Adrenal gland (tissue), 12 donors: ENCODE data around the gene ABAT. TPM values are rescaled to one million over a fixed set of nuclear protein-coding genes. Genes with fewer than 3 reads are reported as not detected.

ENCODE experiments used
- DNase-seq, 7 donors: peaks; one replicate each; pipeline ENCODE4 v3.0.0-alpha.2; 2019 to 2020
- H3K27ac ChIP-seq, 5 donors: fragments of 200-600 bp; sonication (generic) in 4 of 5; 1 replicate in 3 of 5; 2 replicates in 2 of 5; pipeline versions ENCODE4 v1.5.1 to v1.8.0; 2016 to 2020; ENCODE audit warnings: mild to moderate bottlenecking in 1 of 5
- H3K27me3 ChIP-seq: fragments of 200-600 bp; 2 replicates; pipeline ENCODE4 v1.8.0; 2021
- H3K36me3 ChIP-seq, 2 donors: fragments of 200-600 bp; replicated peaks in 1 of 2; 1 replicate in 1 of 2; 2 replicates in 1 of 2; pipeline versions ENCODE4 v1.5.1 to v1.8.0; 2018 to 2022
- H3K4me1 ChIP-seq, 2 donors: fragments of 200-600 bp; replicated peaks in 1 of 2; 1 replicate in 1 of 2; 2 replicates in 1 of 2; pipeline versions ENCODE4 v1.5.1 to v1.8.0; 2018 to 2021
- H3K4me3 ChIP-seq, 4 donors: fragments of 200-600 bp; sonication (generic) in 3 of 4; one replicate each; pipeline ENCODE4 v1.5.1; 2016 to 2018
- H3K9me3 ChIP-seq, 3 donors: fragments of 200-600 bp; sonication (generic) in 1 of 3; replicated peaks in 1 of 3; 1 replicate in 2 of 3; 2 replicates in 1 of 3; pipeline versions ENCODE4 v1.5.1 to v1.8.0; 2016 to 2021
- POLR2A ChIP-seq, 2 donors: fragments of 450-650 bp; IDR thresholded peaks; one replicate each; pipeline ENCODE4 v1.6.1; 2017; ENCODE audit warnings: antibody characterized with exemption in 2 of 2, mild to moderate bottlenecking in 2 of 2, moderate library complexity in 1 of 2
- WGBS, 4 donors: extraction: QIAGEN DNeasy Blood & Tissue Kit in 2 of 4; methylation state at CpG; one replicate each; pipeline versions ENCODE4 v1.1.5 to v1.1.7; 2013 to 2017; 5-methylcytosine and 5-hydroxymethylcytosine counted together
- intact Hi-C, 2 donors: fragments of 100-400 bp; cut with DNase I; formaldehyde crosslinking; loops; one replicate each; pipeline versions ENCODE4 v1.14.1 to v1.15.0; 2022 to 2023
- polyA plus RNA-seq, 3 donors: library from polyadenylated mRNA; stranded (reverse); fragments of 200-250 nt in 2 of 3; fragments of 350-450 nt in 1 of 3; fragmentation: Illumina TruSeq in 1 of 3; extraction: RNeasy Lipid Tissue Mini Kit (QIAGEN cat#74804) in 1 of 3; gene quantifications; one replicate each; pipeline ENCODE4 v1.2.3, GENCODE V29; 2013 to 2014
- total RNA-seq, 9 donors: library from RNA; depleted of rRNA in 4 of 9; stranded (reverse); fragments of >200 nt in 4 of 9; fragments of 120-200 nt in 1 of 9; fragmentation: NEBNext Ultra II Directional in 1 of 9; extraction: Animal tissue kit (Norgen Biotek cat#: 25700) in 1 of 9; gene quantifications; one replicate each; pipeline versions ENCODE4 v1.1.0 to v1.2.4, GENCODE V29; 2013 to 2023
- TF ChIP-seq, protein P1 (sequence below), 6 experiments: fragments of 450-650 bp in 4 of 6; fragments of 200-600 bp in 2 of 6; sonication (generic) in 1 of 6; IDR thresholded peaks; 1 replicate in 5 of 6; 2 replicates in 1 of 6; pipeline versions ENCODE4 v1.5.1 to v1.8.0; 2016 to 2021; ENCODE audit warnings: antibody characterized with exemption in 6 of 6, mild to moderate bottlenecking in 2 of 6, moderate library complexity in 1 of 6
- donor health status: healthy with polysubstance abuse.
- donor health status: Bipolar disorder and iron deficiency.
- donor health status: DM: yes; HTN: yes; CAD: no.
- donor health status: DM: no; HTN: no; CAD: no.
- donor health status: DM: no; HTN: no; CAD: no.
- donor health status: DM: yes; HTN: yes; CAD: no.

The ABAT gene
- total and polyA plus RNA-seq, 12 donors: 12.1 to 89.2 (median 28.5) TPM

DNA sequence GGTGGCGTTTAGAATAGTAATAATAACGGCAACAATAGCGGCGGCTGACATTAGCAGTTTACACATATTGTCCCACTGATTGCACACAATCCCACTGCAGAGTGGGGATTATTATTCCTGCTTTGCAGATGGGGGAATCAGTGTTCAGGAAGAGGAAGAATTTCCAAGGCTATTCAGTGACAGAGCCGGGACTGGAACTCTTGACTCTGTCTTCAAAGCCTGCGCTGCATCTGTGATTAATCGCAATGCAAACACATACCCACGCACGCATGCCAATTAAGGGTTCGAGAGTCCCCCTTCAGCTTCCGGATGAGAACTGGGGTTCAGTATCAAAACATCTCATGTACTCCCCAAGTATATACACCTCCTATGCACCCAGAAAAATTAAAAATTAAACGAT is 93.9 kb downstream of the ABAT start:
- Histone ChIP-seq H3K36me3 (no peaks in the 10 kb centered on the region), H3K27ac (no peak overlapping the region), H3K27me3 (no peaks in the 10 kb centered on the region), H3K4me1 (no peaks in the 10 kb centered on the region), H3K9me3 (no peaks in the 10 kb centered on the region), H3K4me3 (no peak overlapping the region)
- intact Hi-C loops: no loop called here
- TF ChIP-seq POLR2A (IDR thresholded peaks at IDR 0.05): no peak
- TF ChIP-seq, protein P1, sequence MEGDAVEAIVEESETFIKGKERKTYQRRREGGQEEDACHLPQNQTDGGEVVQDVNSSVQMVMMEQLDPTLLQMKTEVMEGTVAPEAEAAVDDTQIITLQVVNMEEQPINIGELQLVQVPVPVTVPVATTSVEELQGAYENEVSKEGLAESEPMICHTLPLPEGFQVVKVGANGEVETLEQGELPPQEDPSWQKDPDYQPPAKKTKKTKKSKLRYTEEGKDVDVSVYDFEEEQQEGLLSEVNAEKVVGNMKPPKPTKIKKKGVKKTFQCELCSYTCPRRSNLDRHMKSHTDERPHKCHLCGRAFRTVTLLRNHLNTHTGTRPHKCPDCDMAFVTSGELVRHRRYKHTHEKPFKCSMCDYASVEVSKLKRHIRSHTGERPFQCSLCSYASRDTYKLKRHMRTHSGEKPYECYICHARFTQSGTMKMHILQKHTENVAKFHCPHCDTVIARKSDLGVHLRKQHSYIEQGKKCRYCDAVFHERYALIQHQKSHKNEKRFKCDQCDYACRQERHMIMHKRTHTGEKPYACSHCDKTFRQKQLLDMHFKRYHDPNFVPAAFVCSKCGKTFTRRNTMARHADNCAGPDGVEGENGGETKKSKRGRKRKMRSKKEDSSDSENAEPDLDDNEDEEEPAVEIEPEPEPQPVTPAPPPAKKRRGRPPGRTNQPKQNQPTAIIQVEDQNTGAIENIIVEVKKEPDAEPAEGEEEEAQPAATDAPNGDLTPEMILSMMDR (IDR thresholded peaks at IDR 0.05): no peak
- WGBS, 4 donors: 93 to 96% (median 95%) methylated on average over 12 of the region's 12 CpGs
- DNase-seq: no peak

- intact Hi-C loops: no loop called here
- 79 to 88% (median 83%) methylated on average over 12 of the region's 12 CpGs for WGBS, 4 donors
- no peaks in the 10 kb centered on the region for H3K36me3 ChIP-seq
- H3K4me1 ChIP-seq: no peaks in the 10 kb centered on the region
- TF ChIP-seq POLR2A (IDR thresholded peaks at IDR 0.05): no peak
- TF ChIP-seq, protein P1 (IDR thresholded peaks at IDR 0.05): no peak
- H3K27me3 ChIP-seq: no peaks in the 10 kb centered on the region
- DNase-seq: no peak
- no peak overlapping the region for H3K27ac ChIP-seq
- H3K9me3 ChIP-seq: no peaks in the 10 kb centered on the region
- no peak overlapping the region for H3K4me3 ChIP-seq
Observed at GRCh38 chr16:8768692-8769091, 94.3 kb downstream of the ABAT start.

DNA sequence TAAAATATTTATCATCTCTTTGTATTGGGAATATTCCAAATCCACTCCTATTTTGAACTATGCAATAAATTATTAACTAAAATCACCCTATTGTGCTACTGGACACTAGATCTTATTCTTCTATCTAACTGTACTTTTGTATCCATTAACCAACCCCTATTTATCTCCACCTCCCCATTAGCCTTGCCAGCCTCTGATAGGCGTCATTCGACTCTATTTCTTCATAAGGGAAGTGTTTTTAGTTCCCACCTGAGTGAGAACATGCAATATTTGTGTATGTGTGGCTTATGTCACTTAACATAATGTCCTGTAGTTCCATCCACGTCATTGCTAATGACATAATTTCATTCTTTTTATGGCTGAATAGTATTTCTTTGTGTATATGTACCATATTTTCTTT is 99.1 kb downstream of the ABAT start:
- no peak overlapping the region for H3K27ac ChIP-seq
- no peaks in the 10 kb centered on the region for H3K27me3 ChIP-seq
- WGBS, 4 donors: 70 to 86% (median 71%) methylated on average over 3 of the region's 3 CpGs
- no peaks in the 10 kb centered on the region for H3K9me3 ChIP-seq
- H3K36me3 ChIP-seq: peaks cover 0 to 4% of the 10 kb centered on the region in 2 donors
- H3K4me1 ChIP-seq: no peaks in the 10 kb centered on the region
- no peak for DNase-seq
- no peak overlapping the region for H3K4me3 ChIP-seq
- intact Hi-C loops: no loop called here
- no peak for TF ChIP-seq POLR2A (IDR thresholded peaks at IDR 0.05)
- TF ChIP-seq, protein P1 (IDR thresholded peaks at IDR 0.05): no peak

DNA sequence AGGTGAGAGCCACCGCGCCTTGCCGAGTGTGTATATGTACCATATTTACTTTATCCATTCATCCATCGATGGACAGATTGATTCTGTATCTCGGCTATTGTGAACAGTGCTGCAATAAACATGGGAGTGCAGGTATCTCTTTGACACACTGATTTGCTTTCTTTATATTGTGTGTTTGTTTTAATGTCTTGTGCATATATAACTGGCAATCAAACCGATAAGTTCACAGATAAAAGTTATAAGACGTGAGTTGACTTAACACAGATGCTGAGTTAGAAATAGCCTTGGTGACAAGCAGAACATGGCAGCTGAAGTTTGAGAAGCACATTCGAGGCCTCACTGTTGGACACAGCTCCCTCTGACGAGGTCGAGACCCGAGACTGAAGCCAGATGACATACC is 99.8 kb downstream of the ABAT start:
- H3K27ac ChIP-seq: no peak overlapping the region
- WGBS, 4 donors: 90 to 93% (median 91%) methylated on average over 11 of the region's 11 CpGs
- H3K9me3 ChIP-seq: no peaks in the 10 kb centered on the region
- no peaks in the 10 kb centered on the region for H3K4me1 ChIP-seq
- intact Hi-C loops: no loop called here
- peaks cover 0 to 4% of the 10 kb centered on the region in 2 donors for H3K36me3 ChIP-seq
- no peak overlapping the region for H3K4me3 ChIP-seq
- H3K27me3 ChIP-seq: no peaks in the 10 kb centered on the region
- TF ChIP-seq, protein P1 (IDR thresholded peaks at IDR 0.05): no peak
- TF ChIP-seq POLR2A (IDR thresholded peaks at IDR 0.05): no peak
- DNase-seq: no peak
